Muscle layer of duodenum (tissue), 2 donors: ENCODE measurements around the gene SIRT2.
A peak's percentile ranks its signal among the peaks of the same experiment; 100 is the strongest.

ENCODE experiments used
- H3K27ac ChIP-seq: one replicate; pipeline ENCODE4 v1.7.0; 2013; ENCODE audit warnings: mild to moderate bottlenecking, low read length
- H3K27me3 ChIP-seq: one replicate; pipeline ENCODE4 v1.7.0; 2013; ENCODE audit warnings: low read depth, mild to moderate bottlenecking, control low read depth, low read length
- H3K36me3 ChIP-seq, 2 donors: one replicate each; pipeline ENCODE4 v1.7.0; 2013; ENCODE audit warnings: low read length in 2 of 2, control low read depth in 1 of 2, mild to moderate bottlenecking in 1 of 2; ENCODE audit not compliant: insufficient read depth in 2 of 2, control insufficient read depth in 1 of 2
- H3K4me1 ChIP-seq, 2 donors: one replicate each; pipeline ENCODE4 v1.7.0; 2013; ENCODE audit warnings: low read length in 2 of 2, mild to moderate bottlenecking in 2 of 2, control low read depth in 1 of 2, moderate library complexity in 1 of 2; ENCODE audit not compliant: insufficient read depth in 2 of 2, control insufficient read depth in 1 of 2
- H3K4me3 ChIP-seq, 2 donors: one replicate each; pipeline ENCODE4 v1.7.0; 2013; ENCODE audit warnings: low read length in 2 of 2, low read depth in 1 of 2, mild to moderate bottlenecking in 1 of 2
- H3K9me3 ChIP-seq, 2 donors: one replicate each; pipeline ENCODE4 v1.7.0; 2013; ENCODE audit warnings: low read length in 2 of 2, control low read depth in 1 of 2, mild to moderate bottlenecking in 1 of 2; ENCODE audit not compliant: control insufficient read depth in 1 of 2
- donor health status: healthy.

SIRT2 gene

DNA sequence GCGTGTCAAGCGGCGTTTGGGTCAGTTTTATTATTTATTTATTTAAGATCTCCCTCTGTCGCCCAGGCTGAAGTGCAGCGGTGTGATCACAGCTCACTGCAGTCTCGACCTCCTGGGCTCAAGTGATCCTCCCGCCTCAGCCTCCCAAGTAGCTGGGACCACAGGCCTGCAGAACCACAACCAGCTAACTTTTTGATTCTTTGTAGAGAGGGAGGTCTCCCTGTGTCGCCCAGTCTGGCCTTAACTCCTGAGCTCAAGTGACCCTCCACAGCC is 32.0 kb upstream of the SIRT2 start:
- H3K9me3 ChIP-seq, result no peaks in the 10 kb centered on the region
- H3K27ac ChIP-seq, result no peak overlapping the region
- H3K36me3 ChIP-seq, result peaks cover 3 to 22% of the 10 kb centered on the region in 2 donors
- peak overlapping the region; percentile 94 to 97 for H3K4me3 ChIP-seq
- peaks cover 0 to 23% of the 10 kb centered on the region in 2 donors for H3K4me1 ChIP-seq
- no peaks in the 10 kb centered on the region for H3K27me3 ChIP-seq

DNA sequence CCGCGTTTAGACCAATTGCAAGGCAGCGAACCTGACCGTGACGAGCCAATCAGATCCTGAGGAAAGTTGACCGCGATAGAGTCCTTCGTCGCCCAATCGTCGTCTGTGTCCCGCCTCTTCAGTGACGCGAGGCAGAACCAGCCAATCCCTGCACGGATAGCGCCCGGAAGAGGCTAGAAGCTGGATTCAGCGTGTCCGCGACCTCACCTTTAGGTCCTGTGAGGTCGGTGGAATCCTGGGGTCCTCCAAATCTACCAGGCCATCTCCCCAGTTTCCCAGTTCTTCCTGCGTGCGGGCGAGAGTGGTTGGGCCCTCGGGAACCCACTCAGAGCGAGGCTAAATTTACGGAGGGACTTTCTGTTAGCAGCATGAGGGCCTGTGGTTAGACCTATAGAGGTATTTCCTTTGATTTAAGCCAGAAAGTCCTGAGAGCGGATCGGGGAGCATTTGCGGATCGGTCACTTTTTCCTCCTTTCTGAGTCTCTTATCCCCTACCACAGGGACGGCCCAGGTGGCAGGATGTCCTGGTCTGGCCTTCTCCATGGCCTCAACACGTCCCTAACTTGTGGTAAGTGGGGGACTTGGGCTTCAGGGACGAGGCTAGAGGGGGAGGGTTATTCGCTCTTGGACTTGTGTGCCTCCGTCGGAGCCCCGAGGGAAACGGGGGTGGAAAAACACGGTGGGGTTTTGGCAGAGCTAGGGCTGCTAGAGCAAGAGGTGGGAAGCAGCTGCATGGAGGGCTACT is 31.5 kb upstream of the SIRT2 start, which contains the start of gene MRPS12:
Gene MRPS12, plus strand, starts transcription at position 169 of the 745 bp plus-strand sequence. Its CDS starts 351 bp downstream, at position 520.
- peaks cover 0 to 23% of the 10 kb centered on the region in 2 donors for H3K4me1 ChIP-seq
- H3K27me3 ChIP-seq, result no peaks in the 10 kb centered on the region
- no peaks in the 10 kb centered on the region for H3K9me3 ChIP-seq
- peaks cover 3 to 22% of the 10 kb centered on the region in 2 donors for H3K36me3 ChIP-seq
- H3K27ac ChIP-seq, result peak within 1 kb of the TSS; percentile 95
- H3K4me3 ChIP-seq, result peak within 1 kb of the TSS; percentile 94 to 97

DNA sequence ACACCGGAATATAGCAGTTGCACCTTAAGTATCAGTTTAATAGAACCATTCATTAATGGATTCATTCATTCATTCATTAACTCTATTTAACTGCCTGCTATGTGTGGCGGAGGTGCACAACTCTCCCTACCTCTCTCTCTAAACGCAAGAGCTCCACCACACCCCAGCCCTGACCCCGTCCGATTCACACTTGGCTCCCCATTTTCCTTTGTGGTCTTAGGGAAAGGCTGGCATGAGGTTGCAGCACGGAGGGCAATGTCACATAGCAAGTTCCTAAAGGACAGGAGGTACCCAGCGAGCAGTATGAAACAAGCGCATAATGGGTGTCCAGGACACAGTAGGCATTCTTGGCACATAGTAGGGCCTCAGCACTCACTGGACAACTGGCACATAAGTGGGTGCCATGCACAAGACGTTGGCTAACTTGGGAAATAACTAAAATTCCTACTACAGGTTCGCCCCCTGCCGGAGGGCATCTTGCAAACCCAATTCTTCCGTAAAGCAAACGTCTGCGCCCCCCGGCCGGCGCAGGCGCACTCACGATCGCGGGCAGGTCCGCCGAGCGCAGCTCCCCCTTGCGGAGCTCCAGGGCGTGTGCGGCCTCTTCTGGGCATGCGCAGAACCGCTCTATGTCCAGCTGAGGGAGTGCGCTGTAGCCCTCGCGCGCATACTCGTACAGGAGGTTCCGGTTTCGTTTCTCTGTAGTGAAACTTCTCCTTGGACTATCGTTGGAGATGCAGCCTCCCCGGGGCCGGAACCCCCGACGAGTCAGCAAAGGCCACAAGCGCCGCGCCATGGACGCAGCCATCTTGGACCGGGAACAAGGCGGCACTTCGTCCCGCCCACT is 30.7 kb upstream of the SIRT2 start, which contains the start of gene SARS2:
Gene SARS2, minus strand, starts transcription at position 835 of the 847 bp plus-strand sequence. Its CDS starts 27 bp downstream, at position 808.
- Histone ChIP-seq H3K4me1 (peaks cover 0 to 23% of the 10 kb centered on the region in 2 donors), H3K27ac (peak within 1 kb of the TSS; percentile 95), H3K27me3 (no peaks in the 10 kb centered on the region), H3K4me3 (peak within 1 kb of the TSS; percentile 94 to 97), H3K36me3 (peaks cover 3 to 27% of the 10 kb centered on the region in 2 donors), H3K9me3 (no peaks in the 10 kb centered on the region)

DNA sequence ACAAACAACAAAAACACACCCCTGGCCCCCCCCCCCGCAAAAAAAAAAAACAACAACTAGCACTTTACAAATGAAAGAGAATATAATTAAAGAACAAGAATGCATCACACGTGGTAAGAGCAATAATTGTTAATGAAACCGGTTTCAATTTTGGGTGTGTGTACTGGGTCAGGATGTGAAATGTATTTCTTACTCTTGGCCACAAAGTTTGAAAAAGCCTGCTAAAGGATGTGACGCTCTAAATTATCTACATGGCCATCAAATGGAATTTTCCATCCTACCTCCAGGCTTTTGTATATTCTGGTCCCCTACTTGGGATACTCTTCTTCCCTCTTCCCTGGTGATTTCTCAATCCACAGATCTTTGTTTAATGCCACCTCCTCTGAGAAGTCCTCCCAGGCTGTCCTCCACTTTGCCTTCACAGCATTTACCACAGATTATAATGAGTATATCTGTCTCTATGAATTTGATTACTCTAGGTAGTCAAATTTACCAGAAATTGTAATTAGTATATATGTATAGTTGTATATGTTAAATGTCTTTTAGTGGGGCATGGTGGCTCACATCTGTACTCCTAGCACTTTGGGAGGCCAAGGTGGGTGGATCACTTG is 29.1 kb upstream of the SIRT2 start:
- Histone ChIP-seq H3K4me1 (peaks cover 0 to 23% of the 10 kb centered on the region in 2 donors), H3K9me3 (no peaks in the 10 kb centered on the region), H3K4me3 (no peak overlapping the region), H3K36me3 (peaks cover 12 to 31% of the 10 kb centered on the region in 2 donors), H3K27me3 (no peaks in the 10 kb centered on the region), H3K27ac (no peak overlapping the region)

DNA sequence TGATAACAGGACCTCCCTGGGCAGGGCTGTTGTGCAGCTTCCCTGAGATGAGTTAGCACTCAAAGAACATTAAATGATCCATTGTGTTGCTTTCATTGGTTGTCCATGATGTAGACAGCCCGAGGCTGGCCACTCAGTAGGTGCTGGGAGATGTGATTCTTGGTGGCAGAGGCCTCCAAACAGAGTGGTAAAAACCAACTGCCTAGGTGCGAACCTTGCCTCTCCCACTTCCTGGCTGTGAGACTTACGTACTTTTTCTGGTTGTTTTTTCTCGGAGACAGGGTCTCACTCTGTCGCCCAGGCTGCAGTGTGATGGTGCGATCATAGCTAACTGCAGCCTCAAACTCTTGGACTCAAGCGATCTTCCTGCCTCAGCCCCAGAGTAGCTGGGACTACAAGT is 25.0 kb upstream of the SIRT2 start:
- H3K4me3 ChIP-seq, result no peak overlapping the region
- peaks cover 13 to 28% of the 10 kb centered on the region in 2 donors for H3K36me3 ChIP-seq
- peaks cover 0 to 2% of the 10 kb centered on the region in 2 donors for H3K4me1 ChIP-seq
- no peaks in the 10 kb centered on the region for H3K27me3 ChIP-seq
- no peak overlapping the region for H3K27ac ChIP-seq
- H3K9me3 ChIP-seq, result no peaks in the 10 kb centered on the region

DNA sequence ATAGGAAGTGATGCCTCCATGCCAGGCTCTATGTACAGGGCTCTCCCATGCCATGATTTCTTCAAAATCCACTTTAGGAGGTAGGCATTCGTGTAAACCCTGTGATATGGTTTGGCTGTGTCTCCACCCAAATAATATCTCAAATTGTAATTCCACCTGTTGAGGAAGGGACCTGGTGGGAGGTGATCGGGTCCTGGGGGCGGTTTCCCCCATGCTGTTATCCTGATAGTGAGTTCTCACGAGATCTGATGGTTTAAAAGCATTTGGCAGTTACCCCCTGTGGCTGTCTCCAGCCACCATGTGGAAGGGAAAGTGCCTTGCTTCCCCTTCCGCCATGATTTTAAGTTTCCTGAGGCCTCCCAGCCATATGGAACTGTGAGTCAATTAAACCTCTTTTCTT is 23.1 kb upstream of the SIRT2 start:
- no peak overlapping the region for H3K27ac ChIP-seq
- H3K4me1 ChIP-seq, result no peaks in the 10 kb centered on the region
- H3K4me3 ChIP-seq, result no peak overlapping the region
- H3K36me3 ChIP-seq, result peaks cover 13 to 28% of the 10 kb centered on the region in 2 donors
- H3K9me3 ChIP-seq, result no peaks in the 10 kb centered on the region
- no peaks in the 10 kb centered on the region for H3K27me3 ChIP-seq

DNA sequence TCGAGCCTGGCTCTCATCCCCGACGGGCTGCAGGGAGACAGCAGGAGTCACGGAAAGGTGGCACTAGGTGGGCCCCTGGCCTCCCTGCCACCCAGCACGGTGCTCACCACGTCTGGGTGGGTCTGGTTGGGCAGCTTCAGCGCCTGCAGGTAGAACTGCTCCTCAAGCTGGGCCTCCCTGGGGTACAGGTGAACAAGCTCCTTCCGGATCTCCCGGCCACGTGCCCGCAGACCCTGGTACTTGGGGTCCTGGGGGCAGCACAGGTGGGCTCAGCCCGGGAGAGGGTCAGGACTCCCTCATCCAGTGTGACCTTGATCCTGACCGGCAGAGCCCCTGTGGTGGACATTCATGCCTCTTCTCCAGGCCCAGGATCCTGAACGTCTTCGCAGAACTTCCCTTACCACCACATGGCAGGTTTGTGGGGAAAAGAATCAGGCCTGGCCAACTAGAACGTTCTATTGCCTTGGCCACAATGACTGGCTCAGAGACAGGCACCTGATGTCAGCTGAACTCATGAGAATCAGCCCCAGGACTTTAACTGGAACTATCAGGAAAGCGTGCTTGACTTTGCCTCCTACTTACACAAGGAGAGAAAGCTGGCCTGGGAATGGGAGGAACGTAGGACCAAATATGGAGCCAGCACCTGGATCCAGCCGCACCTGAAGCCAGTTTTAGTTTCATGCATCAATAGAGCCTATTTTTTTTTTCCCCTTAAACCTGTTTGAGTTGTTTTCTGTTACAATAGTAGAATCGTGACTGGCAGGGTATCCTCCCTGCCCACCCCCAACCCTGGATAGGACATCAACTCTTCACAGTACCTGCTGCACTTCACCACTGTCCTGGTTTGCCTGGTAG is 22.2 kb upstream of the SIRT2 start:
- H3K9me3 ChIP-seq, result no peaks in the 10 kb centered on the region
- H3K4me3 ChIP-seq, result no peak overlapping the region
- no peak overlapping the region for H3K27ac ChIP-seq
- peaks cover 13 to 28% of the 10 kb centered on the region in 2 donors for H3K36me3 ChIP-seq
- no peaks in the 10 kb centered on the region for H3K27me3 ChIP-seq
- H3K4me1 ChIP-seq, result no peaks in the 10 kb centered on the region

DNA sequence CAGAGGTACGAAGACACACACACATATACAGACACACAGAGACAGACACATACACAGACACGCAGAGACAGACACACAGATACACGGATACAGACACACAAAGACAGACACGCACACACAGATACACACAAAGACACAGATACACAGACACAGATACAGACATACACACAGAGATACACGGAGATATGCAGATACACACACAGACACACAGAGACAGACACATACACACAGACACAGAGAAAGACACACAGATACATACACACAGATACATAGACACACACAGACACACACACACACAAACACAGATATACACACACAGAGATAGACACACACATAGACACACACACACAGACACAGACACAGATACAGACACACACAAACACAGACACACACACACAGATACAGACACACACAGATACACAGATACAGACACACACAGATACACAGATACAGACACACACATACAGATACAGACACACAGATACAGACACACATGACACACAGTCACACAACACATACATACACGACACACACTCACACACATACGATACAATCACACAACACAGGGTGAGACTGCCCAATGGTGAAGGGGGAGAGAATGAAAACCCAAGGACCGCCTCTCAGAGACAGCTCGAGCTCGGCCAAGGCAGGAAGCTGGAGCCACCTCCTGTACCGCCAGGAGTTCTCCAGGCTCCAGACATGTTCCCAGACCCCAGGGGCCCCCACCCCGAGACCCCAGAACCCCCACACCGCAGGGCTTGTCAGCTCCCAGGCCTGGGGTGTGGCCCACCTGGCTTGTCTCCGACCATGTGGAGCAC is 21.4 kb upstream of the SIRT2 start:
- Histone ChIP-seq H3K36me3 (peaks cover 13 to 28% of the 10 kb centered on the region in 2 donors), H3K27ac (no peak overlapping the region), H3K4me3 (no peak overlapping the region), H3K4me1 (no peaks in the 10 kb centered on the region), H3K27me3 (no peaks in the 10 kb centered on the region), H3K9me3 (no peaks in the 10 kb centered on the region)

DNA sequence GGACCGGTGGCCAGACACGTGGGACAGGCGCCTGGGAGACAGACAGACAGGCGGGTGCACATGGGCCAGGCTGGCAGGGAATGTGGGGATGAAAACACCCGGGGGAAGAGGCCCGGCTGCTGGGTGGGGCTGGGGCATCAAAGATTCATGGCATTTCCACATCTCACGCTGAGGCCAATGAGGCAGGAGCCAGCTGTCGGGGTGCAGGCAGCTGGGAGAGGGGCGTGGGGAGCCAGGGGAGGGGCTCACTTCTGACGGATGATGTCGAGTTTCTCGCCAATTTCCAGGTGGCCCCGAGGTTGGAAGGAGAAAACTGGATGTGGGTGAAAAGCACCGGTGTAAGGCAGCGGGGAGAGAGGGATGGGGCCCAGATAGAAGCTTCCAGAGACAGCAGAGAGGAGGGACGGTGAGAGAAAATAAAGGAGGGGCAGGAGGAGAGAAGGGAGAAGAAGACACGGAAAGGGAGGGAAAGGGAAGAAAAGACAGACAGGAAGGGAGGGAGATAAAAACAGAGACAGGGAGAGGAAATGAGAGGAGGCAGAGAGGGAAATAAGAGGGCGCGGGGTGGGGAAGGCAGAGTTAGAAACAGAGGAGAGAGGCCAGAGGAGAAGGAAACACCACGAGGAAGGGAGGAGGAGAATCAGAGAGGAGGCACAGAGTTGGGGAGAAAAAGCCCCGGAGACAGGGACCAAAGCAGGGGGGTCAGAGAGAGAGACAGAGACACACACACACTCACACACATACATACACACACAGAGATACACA is 20.6 kb upstream of the SIRT2 start:
- Histone ChIP-seq H3K27me3 (no peaks in the 10 kb centered on the region), H3K36me3 (peaks cover 13 to 22% of the 10 kb centered on the region in 2 donors), H3K4me3 (no peak overlapping the region), H3K27ac (no peak overlapping the region), H3K4me1 (no peaks in the 10 kb centered on the region), H3K9me3 (no peaks in the 10 kb centered on the region)
